IMR-90 (cell line): ENCODE results near the gene COMMD1. TPM values are rescaled to one million over a fixed set of nuclear protein-coding genes. Genes with fewer than 3 reads are reported as not detected.
A peak's percentile ranks its signal among the peaks of the same experiment; 100 is the strongest.

Experiments
- ATAC-seq: fragments of 200-7000 bp; cut with Tn5 transposase; 2 replicates; pipeline ENCODE4 v1.9.1; 2020; ENCODE audit warnings: low read depth, mild to moderate bottlenecking, moderate library complexity
- BruUV-seq: library from RNA; stranded (reverse); fragments of 400-500 nt; replicated peaks from 2 replicates; lab custom pipeline; 2021; lab: Mats Ljungman, UMichigan
- CTCF ChIA-PET: fragments of 300-600 bp; formaldehyde crosslinking; extraction: SDS; loops from one replicate; lab custom pipeline; 2021; ENCODE audit warnings: antibody characterized with exemption; lab: Yijun Ruan, JAX
- POLR2A ChIA-PET: fragments of 300-600 bp; sonication (Branson Sonifier 250); formaldehyde crosslinking; loops from one replicate; lab custom pipeline; 2022; ENCODE audit warnings: antibody characterized with exemption; ENCODE audit not compliant: unreplicated experiment; lab: Charles Lee
- DNase-seq: peaks from one replicate; pipeline ENCODE4 v3.0.0; 2013
- H2AFZ ChIP-seq: replicated peaks from 2 replicates; pipeline ENCODE3; 2013; ENCODE audit warnings: low read length, mild to moderate bottlenecking; ENCODE audit not compliant: poor library complexity
- H2AK5ac ChIP-seq: 2 replicates; pipeline ENCODE4 v1.6.1; 2013; ENCODE audit warnings: low read depth, low read length, inconsistent platforms
- H2AK9ac ChIP-seq: replicated peaks from 2 replicates; pipeline ENCODE3; 2013; ENCODE audit warnings: mild to moderate bottlenecking, low read depth, low read length, moderate library complexity; ENCODE audit not compliant: poor library complexity
- H2BK120ac ChIP-seq: 2 replicates; pipeline ENCODE4 v1.6.1; 2013; ENCODE audit warnings: low read depth, low read length, inconsistent platforms
- H2BK15ac ChIP-seq: 3 replicates; pipeline ENCODE4 v1.6.1; 2013; ENCODE audit warnings: low read depth, low read length, inconsistent platforms
- H2BK20ac ChIP-seq: 2 replicates; pipeline ENCODE4 v1.6.1; 2013; ENCODE audit warnings: low read depth, mild to moderate bottlenecking, inconsistent platforms, low read length, moderate library complexity
- H2BK5ac ChIP-seq: 2 replicates; pipeline ENCODE4 v1.6.1; 2013; ENCODE audit warnings: mild to moderate bottlenecking, low read depth, low read length, inconsistent platforms; ENCODE audit not compliant: poor library complexity, severe bottlenecking
- H3K14ac ChIP-seq: replicated peaks from 2 replicates; pipeline ENCODE4 v1.6.1; 2013; ENCODE audit warnings: low read depth, low read length, inconsistent platforms
- H3K18ac ChIP-seq: 2 replicates; pipeline ENCODE4 v1.6.1; 2013; ENCODE audit warnings: low read depth, low read length, control low read depth
- H3K23ac ChIP-seq: 2 replicates; pipeline ENCODE4 v1.6.1; 2013; ENCODE audit warnings: low read depth, low read length, inconsistent platforms
- H3K27ac ChIP-seq: 2 replicates; pipeline ENCODE4 v1.5.1; 2013; ENCODE audit warnings: mild to moderate bottlenecking, control low read depth, low read length; ENCODE audit not compliant: insufficient read depth
- H3K27me3 ChIP-seq: 2 replicates; pipeline ENCODE4 v1.6.1; 2013; ENCODE audit warnings: low read length; ENCODE audit not compliant: control insufficient read depth, insufficient read depth
- H3K36me3 ChIP-seq: 2 replicates; pipeline ENCODE4 v1.6.1; 2013; ENCODE audit warnings: low read length, mixed read lengths; ENCODE audit not compliant: control insufficient read depth, insufficient read depth
- H3K4ac ChIP-seq: 2 replicates; pipeline ENCODE4 v1.6.1; 2013; ENCODE audit warnings: low read depth, low read length, inconsistent platforms
- H3K4me1 ChIP-seq: 2 replicates; pipeline ENCODE4 v1.6.1; 2013; ENCODE audit warnings: low read length, mixed read lengths; ENCODE audit not compliant: control insufficient read depth, insufficient read depth
- H3K4me2 ChIP-seq: 2 replicates; pipeline ENCODE4 v1.6.1; 2013; ENCODE audit warnings: low read depth, mild to moderate bottlenecking, control low read depth, low read length, moderate library complexity
- H3K4me3 ChIP-seq: 2 replicates; pipeline ENCODE4 v1.5.1; 2013; ENCODE audit warnings: low read depth, mild to moderate bottlenecking, control low read depth, low read length, moderate library complexity; ENCODE audit not compliant: insufficient read depth
- H3K56ac ChIP-seq: 2 replicates; pipeline ENCODE4 v1.6.1; 2013; ENCODE audit warnings: low read length, inconsistent platforms; ENCODE audit not compliant: insufficient read depth; ENCODE audit errors: extremely low read depth
- H3K79me1 ChIP-seq, 2 experiments: 2 replicates each; pipeline ENCODE4 v1.6.1; 2013; ENCODE audit warnings: low read length in 2 of 2, inconsistent platforms in 1 of 2, low read depth in 1 of 2
- H3K9ac ChIP-seq: 2 replicates; pipeline ENCODE4 v1.6.1; 2013; ENCODE audit warnings: low read depth, low read length, control low read depth
- H3K9me1 ChIP-seq: 2 replicates; pipeline ENCODE4 v1.6.1; 2013; ENCODE audit warnings: low read length, inconsistent platforms; ENCODE audit not compliant: insufficient read depth
- H3K9me3 ChIP-seq: 2 replicates; pipeline ENCODE4 v1.6.1; 2013; ENCODE audit warnings: low read length; ENCODE audit not compliant: control insufficient read depth, insufficient read depth
- H4K20me1 ChIP-seq: 2 replicates; pipeline ENCODE4 v1.6.1; 2013; ENCODE audit warnings: low read length, inconsistent platforms; ENCODE audit not compliant: insufficient read depth
- H4K5ac ChIP-seq: 2 replicates; pipeline ENCODE4 v1.6.1; 2013; ENCODE audit warnings: mild to moderate bottlenecking, low read depth, low read length, control low read depth
- H4K8ac ChIP-seq, 2 experiments: 2 replicates each; pipeline ENCODE4 v1.6.1; 2013; ENCODE audit warnings: low read depth in 2 of 2, low read length in 2 of 2, control low read depth in 1 of 2, inconsistent platforms in 1 of 2
- H4K91ac ChIP-seq: 2 replicates; pipeline ENCODE4 v1.6.1; 2013; ENCODE audit warnings: low read depth, low read length, inconsistent platforms; ENCODE audit not compliant: insufficient read depth
- FOS ChIP-seq: fragments of 150-350 bp; IDR thresholded peaks from 2 replicates; pipeline ENCODE4 v1.6.1; 2016; ENCODE audit warnings: low read depth, low read length
- MAFK ChIP-seq: IDR thresholded peaks from 2 replicates; pipeline ENCODE4 v1.6.1; 2012; ENCODE audit warnings: low read depth, low read length, improper control_type of control experiment
- MAZ ChIP-seq: IDR thresholded peaks from 2 replicates; pipeline ENCODE4 v1.6.1; 2012; ENCODE audit warnings: low read depth, mild to moderate bottlenecking, low read length, improper control_type of control experiment, moderate library complexity, borderline replicate concordance
- MXI1 ChIP-seq: IDR thresholded peaks from 2 replicates; pipeline ENCODE4 v1.6.1; 2012; ENCODE audit warnings: low read depth, mild to moderate bottlenecking, low read length, moderate library complexity, borderline replicate concordance
- NFE2L2 ChIP-seq: fragments of 150-350 bp; IDR thresholded peaks from 2 replicates; pipeline ENCODE4 v1.6.1; 2016; ENCODE audit warnings: low read depth, mild to moderate bottlenecking, low read length
- POLR2A ChIP-seq: IDR thresholded peaks from 2 replicates; pipeline ENCODE4 v1.6.1; 2012; ENCODE audit warnings: mild to moderate bottlenecking, low read depth, low read length
- SMC3 ChIP-seq: fragments of 150-350 bp; IDR thresholded peaks from 2 replicates; pipeline ENCODE4 v1.6.1; 2016; ENCODE audit warnings: low read depth, mild to moderate bottlenecking, antibody characterized with exemption, low read length, moderate library complexity
- WGBS, 2 experiments: methylation state at CpG; one replicate each; pipeline versions ENCODE4 v1.1.5 to v1.1.7; 2013; ENCODE audit warnings: missing lambda C conversion rate in 2 of 2; ENCODE audit not compliant: insufficient read length in 1 of 2; ENCODE audit errors: extremely low coverage in 2 of 2; 5-methylcytosine and 5-hydroxymethylcytosine counted together
- dilution Hi-C: fragments of 300-500 bp; cut with HindIII; formaldehyde crosslinking; loops from one replicate; pipeline ENCODE4 v1.14.3; 2018; ENCODE audit warnings: low sequenced_read_pairs; ENCODE audit not compliant: unreplicated experiment
- in situ Hi-C: fragments of 300-500 bp; cut with MboI; formaldehyde crosslinking; loops from 3 replicates; pipeline ENCODE4 v1.14.3; 2019; ENCODE audit warnings: low sequenced_read_pairs, inconsistent platforms, mixed read lengths
- intact Hi-C: fragments of 100-400 bp; cut with micrococcal nuclease; formaldehyde crosslinking; loops from 2 replicates; pipeline ENCODE4 v1.10.0; 2022
- polyA plus RNA-seq, 3 experiments: library from polyadenylated mRNA; depleted of rRNA; stranded (reverse); fragments of >200 nt; gene quantifications; 2 replicates each; pipeline ENCODE4 v1.2.3, GENCODE V29; 2012; ENCODE audit warnings: low replicate concordance in 1 of 3
- total RNA-seq: library from RNA; depleted of rRNA; stranded (reverse); fragments of >200 nt; gene quantifications from 2 replicates; pipeline ENCODE4 v1.2.3, GENCODE V29; 2012

COMMD1 gene
- total and polyA plus RNA-seq, 2 of the 4 experiments (the other 2 are of a cell fraction) = 42.8 to 60.4 TPM

- no peak for ATAC-seq
- Histone ChIP-seq H3K27ac (no peak overlapping the region), H3K79me1 (no peaks in the 10 kb centered on the region), H3K14ac (no peak overlapping the region), H3K18ac (no peak overlapping the region), H3K4me3 (no peak overlapping the region), H3K9me3 (no peaks in the 10 kb centered on the region), H2BK5ac (no peak overlapping the region), H3K4me2 (no peak overlapping the region), H4K20me1 (no peaks in the 10 kb centered on the region), H3K23ac (no peak overlapping the region), H2BK120ac (no peak overlapping the region), H3K36me3 (no peaks in the 10 kb centered on the region), H3K56ac (no peak overlapping the region), H3K4me1 (no peaks in the 10 kb centered on the region), H3K4ac (no peak overlapping the region), H2AK5ac (no peak overlapping the region), H3K27me3 (no peaks in the 10 kb centered on the region), H3K9ac (no peak overlapping the region), H4K8ac (no peak overlapping the region), H2BK15ac (no peak overlapping the region), H2AFZ (no peak overlapping the region), H2BK20ac (no peak overlapping the region), H3K9me1 (peaks cover 3% of the 10 kb centered on the region; the same call in 1 of the 2 replicates), H2AK9ac (no peak overlapping the region), H4K91ac (no peak overlapping the region), H4K5ac (no peak overlapping the region)
- dilution Hi-C loops (no loop called here), intact Hi-C loops (loop anchor here (2.0 kb wide), 1 partner anchor 259 kb away; no protein-coding TSS in a partner anchor), in situ Hi-C loops (no loop called here)
- no TSS peak for BruUV-seq
- peak; percentile 64 for DNase-seq
- CTCF ChIA-PET = interaction anchor here (1.0 kb wide), 1 partner anchor 21 kb away, joined by 3 read pairs; no protein-coding TSS in a partner anchor
- POLR2A ChIA-PET = no interaction called here
- TF ChIP-seq SMC3 = no peak
- no peak for TF ChIP-seq NFE2L2
- no peak for TF ChIP-seq MXI1
- TF ChIP-seq FOS = no peak
- no peak for TF ChIP-seq POLR2A
- no peak for TF ChIP-seq MAFK
- no peak for TF ChIP-seq MAZ
- WGBS, 2 experiments = 65% methylated on average over 3 of the region's 3 CpGs; no CpG with 5 or more reads in 1 of the 2 experiments
Measured at GRCh38 chr2:62152000-62152399, 246.5 kb downstream of the COMMD1 start.
